MV-4-11 (cell line): ENCODE data around the gene CD300LG.
A peak's percentile ranks its signal among the peaks of the same experiment; 100 is the strongest.
"Not testable (repeated sequence)": the region's sequence is repeated elsewhere in the genome, so short reads cannot be mapped to it uniquely, and the experiment has no call there.

Source experiments
- DNase-seq: peaks from one replicate; lab custom pipeline; 2025; lab: John Stamatoyannopoulos, UW

Gene CD300LG

GRCh38 chr17:43879723-43880419 is 32.9 kb downstream of the CD300LG start:
- no peak for DNase-seq

- no peak for DNase-seq
Observed at GRCh38 chr17:43880420-43880991, 33.5 kb downstream of the CD300LG start.

GRCh38 chr17:43881181-43881580 is 34.2 kb downstream of the CD300LG start:
- DNase-seq = no peak

- no peak for DNase-seq
Observed at GRCh38 chr17:43881758-43882505, 35.0 kb downstream of the CD300LG start.

- no peak for DNase-seq
Observed at GRCh38 chr17:43882761-43883415, 35.9 kb downstream of the CD300LG start.

GRCh38 chr17:43888548-43888947 is 41.6 kb downstream of the CD300LG start:
- no peak for DNase-seq

- no peak for DNase-seq
Observed at GRCh38 chr17:43890240-43890639, 43.3 kb downstream of the CD300LG start.

GRCh38 chr17:43891851-43892646 is 45.1 kb downstream of the CD300LG start:
- DNase-seq = no peak

GRCh38 chr17:43892647-43892952 is 45.6 kb downstream of the CD300LG start:
- no peak for DNase-seq

- not testable (repeated sequence) for DNase-seq
Observed at GRCh38 chr17:43894494-43894893, 47.5 kb downstream of the CD300LG start.

GRCh38 chr17:43897831-43898230 is 50.9 kb downstream of the CD300LG start:
- DNase-seq = no peak

- DNase-seq = no peak
Observed at GRCh38 chr17:43898446-43898845, 51.5 kb downstream of the CD300LG start.

- peak; percentile 81 for DNase-seq
Observed at GRCh38 chr17:43900183-43900857, 53.3 kb downstream of the CD300LG start.

- DNase-seq = no peak
Observed at GRCh38 chr17:43900858-43901754, 54.1 kb downstream of the CD300LG start.

GRCh38 chr17:43901861-43902589 is 55.0 kb downstream of the CD300LG start:
- DNase-seq = no peak

- DNase-seq = no peak
Observed at GRCh38 chr17:43905400-43905984, 58.5 kb downstream of the CD300LG start.

GRCh38 chr17:43905985-43906852 is 59.2 kb downstream of the CD300LG start:
- no peak for DNase-seq

GRCh38 chr17:43906951-43907424 is 60.0 kb downstream of the CD300LG start:
- no peak for DNase-seq
